AML-193 (cell line): ENCODE measurements around the gene MROH7.
A peak's percentile ranks its signal among the peaks of the same experiment; 100 is the strongest.

Experiments
- DNase-seq, 2 experiments: peaks; one replicate each; lab custom pipeline; 2025; lab: John Stamatoyannopoulos, UW

The MROH7 gene

DNA sequence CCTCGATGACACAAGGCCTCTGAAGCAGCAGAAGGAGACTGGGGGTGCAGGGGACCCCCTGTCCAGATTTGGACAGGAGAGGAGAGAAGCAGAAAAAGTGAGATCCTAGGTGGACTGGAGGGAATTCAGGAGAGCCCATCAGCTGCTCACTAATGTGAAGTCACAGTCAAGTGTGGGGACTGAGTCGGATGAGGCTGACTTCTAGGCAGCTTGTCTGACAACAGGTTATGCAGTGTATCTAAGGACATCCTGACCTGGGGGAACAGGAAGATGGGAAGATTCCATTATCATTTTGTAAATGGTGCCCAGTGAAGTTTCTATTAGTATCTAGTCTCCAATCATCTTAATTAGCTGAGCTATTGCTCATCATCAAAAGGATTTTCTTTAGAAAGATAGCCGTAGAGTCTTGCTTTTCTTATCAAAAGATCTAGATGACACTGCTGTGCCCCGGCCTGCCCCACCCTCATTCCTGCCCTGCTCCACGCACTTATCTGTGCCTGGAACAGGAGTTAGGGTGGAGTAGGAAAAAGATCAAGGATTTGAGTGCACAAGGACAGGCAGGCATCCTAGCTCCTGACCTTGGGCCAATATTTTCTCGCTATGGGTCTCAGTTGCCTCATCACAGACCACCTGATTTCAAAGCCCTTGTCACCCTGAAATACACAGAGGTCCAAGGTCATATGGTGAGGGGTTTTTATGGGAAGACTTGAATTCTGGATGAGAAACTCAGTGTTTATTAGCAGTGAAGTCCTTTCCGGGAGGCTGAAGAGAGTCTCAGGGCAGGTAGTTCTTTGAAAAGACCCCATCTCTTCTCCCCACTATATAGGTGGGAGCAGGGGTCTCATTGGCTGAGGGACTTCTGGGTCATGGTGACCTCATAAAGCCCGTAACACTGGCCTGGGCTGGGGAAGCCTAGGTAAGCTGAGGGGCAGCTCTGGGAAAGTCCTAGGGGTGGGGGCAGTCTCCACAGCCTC lies at the start of gene MROH7:
Gene MROH7 (plus strand): TSS at position 924 of the 974 bp plus-strand sequence. CDS start 11,141 bp downstream, outside the sequence.
- no peak for DNase-seq

DNA sequence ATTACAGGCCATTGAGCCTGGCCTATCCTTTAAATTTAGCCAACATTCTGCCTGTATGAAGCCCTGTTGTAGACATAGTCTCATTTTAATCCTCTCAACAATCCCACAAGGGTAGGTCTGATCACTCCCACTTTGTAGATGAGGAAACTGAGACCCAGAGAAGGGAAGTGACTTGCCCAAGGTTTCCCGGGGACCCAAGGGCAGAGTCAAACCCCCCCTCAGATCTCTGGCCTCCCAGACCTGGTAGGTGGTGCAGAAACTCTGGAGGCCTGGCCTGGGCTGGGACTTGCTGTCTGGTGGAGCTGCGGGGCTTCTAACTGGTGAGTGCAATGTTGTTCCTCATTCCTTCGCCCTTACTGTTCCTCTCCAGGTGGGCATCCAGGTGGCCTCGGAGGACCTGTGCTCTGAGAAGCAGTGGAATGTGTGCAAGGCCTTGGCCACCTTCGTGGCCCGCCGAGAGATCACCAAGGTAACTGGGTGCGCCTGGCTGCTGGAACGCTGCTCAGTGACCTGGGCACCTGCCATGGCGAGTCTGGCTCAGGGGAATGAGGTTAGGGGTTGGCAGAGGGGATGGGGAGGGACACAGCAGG lies 47.9 kb upstream of the MROH7 start:
- DNase-seq, result no peak

DNA sequence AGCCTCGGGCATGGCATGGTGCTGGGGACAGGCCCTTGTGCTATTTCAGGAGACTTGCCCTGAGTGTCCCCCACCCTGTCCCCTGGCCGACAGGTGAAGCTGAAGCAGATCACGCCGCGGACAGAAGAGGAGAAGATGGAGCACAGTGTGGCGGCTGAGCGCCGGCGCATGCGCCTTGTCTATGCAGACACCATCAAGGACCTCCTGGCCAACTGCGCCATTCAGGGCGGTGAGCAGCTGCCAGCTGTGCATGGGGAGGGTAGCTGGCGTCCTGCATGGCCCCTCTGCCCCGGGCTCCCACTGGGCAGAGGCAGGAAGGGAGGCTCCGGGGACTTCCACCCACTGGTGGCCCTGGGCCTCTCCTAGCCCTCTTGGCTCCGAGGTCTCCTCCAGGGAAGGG lies 47.1 kb upstream of the MROH7 start:
- DNase-seq, result no peak

DNA sequence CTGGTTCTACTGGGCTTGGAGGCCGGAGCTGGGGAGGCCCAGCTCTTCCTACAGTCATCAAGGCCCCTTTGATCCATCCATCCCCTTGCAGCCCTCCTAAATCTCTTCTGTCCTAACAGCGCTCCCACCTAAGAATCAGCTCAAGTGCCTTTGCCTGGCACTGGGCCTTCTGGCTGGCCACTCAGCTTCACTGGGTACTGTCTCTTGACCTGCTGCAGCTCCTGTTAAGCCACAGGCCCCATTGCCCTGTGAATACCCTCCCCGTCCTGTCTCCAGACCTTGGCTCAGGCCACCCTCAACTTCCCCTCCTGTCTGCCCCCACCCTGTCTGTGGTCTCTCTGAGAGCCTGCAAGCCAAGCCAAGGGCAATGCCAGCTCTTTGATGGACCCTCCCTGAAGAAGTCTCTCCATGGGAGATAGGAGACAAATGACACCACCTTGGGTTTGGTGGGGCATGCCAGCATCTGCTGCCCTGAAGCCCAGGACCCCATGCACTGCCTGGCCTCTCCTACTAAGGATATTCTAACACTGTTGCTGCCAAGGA lies 45.6 kb upstream of the MROH7 start:
- no peak for DNase-seq

DNA sequence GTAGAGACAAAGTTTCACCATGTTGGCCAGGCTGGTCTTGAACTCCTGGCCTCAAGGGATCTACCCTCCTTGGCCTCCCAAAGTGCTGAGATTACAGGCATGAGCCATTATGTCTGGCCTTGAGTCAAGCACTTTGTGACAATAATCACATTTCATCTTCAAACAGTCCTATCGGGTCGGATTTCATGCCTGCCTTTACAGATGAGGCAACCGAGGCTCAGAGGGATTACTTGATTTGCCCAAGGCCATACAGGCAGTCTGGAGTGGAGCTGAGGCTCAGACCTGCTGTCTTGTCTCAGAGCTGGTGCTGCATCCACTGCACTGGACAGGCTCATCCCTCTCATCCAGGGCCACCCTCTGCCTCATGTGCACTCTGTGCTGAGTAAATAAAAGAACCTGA lies 44.8 kb upstream of the MROH7 start:
- DNase-seq, result no peak

DNA sequence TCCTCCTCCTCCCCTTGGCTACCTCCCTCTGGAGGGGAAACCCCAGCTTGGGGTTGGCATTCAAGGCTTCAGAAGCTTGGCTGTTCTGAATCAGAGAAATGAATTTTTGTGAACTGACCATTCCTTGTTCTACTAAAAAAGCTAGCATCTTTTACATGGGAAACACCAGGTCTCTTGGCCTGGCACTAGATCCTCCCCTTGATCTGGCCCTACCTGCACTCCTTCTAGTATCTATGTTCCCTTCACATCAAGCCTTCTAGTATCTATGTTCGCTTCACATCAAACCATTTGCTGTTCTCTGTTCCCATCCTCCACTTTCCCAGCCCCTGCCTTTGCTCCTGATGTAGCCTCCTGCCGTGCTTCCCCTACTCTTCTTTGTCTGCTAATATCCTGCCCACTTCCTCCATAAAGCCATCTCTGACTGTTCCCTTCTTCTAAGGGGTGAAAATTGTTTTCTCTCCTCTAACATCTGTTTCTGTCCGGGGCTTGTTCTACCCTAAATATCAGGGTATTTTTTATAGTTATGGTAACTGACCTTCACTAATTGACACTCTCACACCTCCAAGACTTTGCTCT lies 44.0 kb upstream of the MROH7 start:
- no peak for DNase-seq

DNA sequence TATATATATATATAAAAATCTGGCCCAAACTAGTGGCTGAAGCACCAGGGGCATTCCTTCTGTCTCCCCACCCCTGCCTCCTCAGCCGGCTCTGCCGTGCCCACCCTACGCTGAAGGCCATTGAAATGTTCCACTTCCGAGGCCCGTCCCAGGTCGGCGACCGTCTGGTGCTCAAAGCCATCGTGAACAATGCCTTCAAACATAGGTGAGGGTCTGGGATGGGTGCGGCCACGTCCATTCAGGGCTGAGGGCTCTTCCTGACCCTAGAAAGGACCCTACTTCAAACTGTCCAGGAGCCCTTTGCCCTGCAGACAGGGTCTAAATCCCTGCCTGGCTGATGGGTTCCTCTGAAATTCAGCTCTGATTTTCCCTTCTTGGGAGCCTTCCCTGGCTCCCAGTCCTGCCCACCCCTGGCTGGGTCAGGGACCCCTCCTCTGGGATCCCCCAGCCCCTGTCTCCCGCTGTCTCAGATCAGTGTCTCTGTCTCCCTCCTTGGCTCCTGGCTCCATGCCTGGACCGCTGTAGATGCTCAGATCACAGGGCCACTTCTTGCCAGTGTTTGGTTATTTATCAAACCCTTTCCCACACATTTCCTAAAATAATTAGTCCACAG lies 42.3 kb upstream of the MROH7 start:
- DNase-seq, result no peak

DNA sequence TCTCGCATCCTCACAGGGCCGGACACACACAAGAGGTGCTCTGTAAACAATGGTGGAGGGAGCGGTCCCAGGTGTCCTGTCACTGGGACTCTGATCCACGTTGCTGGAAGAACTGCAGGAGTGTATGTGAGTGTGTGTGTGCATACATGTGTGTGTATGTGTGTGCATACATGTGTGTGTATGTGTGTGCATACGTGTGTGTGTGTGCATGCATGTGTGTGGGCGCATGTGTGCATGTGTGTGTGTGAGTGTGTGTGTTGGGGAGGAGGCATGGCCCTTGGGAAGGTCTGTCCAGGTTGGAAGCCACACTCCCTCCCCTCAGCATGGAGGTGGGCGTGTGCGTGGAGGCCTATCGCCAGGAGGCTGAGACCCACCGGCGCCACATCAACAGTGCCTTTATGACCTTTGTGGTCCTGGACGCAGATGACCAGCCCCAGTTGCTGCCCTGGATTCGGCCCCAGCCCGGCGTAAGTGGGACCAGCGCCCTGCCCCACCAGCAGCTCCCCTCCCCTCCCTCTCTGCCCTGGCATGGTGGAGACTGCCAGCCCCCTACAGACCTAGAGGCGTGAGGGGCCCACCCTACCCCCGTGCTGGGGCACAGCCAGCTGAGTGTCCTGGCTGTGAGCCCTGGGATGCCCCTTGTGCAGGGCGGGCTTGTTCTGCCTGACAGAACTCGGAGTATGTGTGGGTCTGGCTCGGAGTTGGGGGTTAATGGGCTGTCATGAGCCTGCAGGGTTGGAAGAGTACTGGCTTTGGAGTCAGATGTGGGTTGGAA lies 40.5 kb upstream of the MROH7 start:
- no peak for DNase-seq

DNA sequence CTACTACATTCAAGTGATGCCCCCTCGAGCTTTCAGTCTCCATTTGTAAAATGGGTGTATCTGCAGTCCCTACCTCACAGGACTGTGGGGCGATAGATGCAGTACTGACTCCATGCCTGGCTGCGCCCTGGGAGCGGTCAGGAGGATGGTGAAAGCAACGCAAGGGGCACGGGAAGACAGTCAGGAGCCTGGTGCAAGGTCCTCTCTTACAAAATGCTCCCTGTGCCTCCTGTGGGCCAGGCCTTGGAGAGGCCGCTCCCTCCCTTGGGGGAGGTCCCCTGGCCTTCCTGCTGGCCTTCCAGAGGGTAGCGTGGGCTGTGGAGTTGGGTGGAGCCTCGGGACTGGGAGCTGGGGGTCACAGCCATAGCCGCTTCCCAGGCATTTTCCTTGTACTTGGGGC lies 39.9 kb upstream of the MROH7 start:
- no peak for DNase-seq

DNA sequence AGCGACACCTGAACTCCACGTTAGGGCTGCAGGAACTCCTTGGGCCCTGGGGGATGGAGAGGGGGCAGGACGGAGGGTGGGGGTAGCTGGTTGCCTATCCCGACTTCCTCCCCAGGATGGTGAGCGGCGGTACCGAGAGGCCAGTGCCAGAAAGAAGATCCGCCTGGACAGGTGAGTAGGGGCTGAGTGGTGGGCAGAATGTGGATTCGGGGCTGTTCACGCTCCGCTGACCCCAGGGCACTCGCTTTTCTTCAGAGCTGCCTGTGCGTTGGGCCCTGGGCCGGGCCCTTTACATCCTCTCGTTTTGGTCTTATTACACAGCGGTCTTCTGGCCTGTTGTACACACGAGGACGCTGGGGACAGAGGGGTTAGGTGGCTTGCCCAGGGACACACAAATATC lies 39.0 kb upstream of the MROH7 start:
- no peak for DNase-seq

DNA sequence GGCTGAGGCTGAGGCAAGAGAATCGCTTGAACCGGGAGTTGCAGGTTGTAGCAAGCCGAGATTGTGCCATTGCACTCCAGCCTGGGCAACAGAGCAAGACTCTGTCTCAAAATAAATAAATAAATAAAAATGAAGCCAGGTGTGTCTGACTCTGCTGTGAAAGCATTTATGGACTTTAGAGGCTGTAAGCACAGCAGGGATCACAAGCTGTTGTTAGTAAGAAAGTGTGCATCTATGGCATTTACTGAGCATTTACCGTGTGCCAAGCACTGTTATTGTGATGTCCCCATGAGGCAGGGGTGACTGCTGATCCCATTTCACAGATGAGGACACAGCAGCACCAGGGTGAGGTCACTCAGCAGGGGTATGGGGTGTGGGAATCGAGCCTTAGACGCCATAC lies 38.3 kb upstream of the MROH7 start:
- DNase-seq, result no peak

DNA sequence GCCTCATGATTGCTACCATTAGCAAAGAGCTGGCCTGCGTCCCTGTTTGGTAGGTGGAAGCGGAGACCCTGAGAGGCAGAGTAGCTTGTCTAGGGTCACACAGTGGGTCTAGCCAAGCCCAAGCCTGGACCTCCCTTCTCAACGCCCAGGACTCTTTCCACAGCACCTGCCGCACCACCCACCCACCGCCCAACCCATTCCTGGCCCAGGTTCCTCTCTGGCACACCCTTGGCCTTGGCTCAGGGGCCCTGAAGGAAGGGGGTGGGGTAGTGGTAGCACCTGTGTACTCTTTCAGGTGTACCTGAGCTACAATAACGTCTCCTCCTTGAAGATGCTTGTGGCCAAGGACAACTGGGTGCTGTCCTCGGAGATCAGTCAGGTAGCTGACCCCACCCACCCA lies 37.5 kb upstream of the MROH7 start:
- DNase-seq, result no peak

DNA sequence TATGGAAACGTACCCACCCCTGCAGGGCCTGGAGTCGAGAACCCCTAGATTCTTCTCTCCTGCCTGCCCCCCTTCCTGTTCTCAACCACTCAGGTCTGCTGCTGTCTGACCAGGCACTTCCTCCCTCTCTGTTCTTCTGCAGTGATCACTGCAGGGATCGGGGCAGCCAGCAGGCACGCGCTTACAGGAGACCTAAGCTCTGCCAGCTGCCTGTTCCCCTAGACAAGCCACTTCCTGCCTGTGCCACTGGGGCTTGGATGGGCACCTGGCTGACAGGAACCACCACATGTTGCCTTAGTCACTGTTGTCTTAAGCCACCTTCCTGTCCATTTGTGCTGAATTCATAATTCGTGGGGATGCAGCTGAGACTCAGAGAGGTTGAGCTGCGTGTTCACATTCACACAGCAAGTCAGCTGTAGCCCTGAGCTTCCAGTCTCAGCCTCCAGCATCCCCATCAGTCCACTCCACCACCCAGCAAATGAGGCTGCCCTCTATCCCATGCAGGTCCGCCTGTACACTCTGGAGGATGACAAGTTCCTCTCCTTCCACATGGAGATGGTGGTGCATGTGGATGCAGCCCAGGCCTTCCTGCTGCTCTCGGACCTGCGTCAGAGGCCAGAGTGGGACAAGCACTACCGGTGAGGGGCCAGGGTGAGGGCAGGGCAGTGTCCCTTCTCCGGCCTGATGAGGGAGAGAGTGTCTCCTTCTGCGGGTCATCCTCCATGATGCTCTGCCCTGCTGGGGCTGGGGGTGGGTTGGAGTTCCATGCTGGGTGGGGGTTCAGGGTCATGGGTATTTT lies 36.8 kb upstream of the MROH7 start:
- peak; percentile 62 to 69 for DNase-seq

DNA sequence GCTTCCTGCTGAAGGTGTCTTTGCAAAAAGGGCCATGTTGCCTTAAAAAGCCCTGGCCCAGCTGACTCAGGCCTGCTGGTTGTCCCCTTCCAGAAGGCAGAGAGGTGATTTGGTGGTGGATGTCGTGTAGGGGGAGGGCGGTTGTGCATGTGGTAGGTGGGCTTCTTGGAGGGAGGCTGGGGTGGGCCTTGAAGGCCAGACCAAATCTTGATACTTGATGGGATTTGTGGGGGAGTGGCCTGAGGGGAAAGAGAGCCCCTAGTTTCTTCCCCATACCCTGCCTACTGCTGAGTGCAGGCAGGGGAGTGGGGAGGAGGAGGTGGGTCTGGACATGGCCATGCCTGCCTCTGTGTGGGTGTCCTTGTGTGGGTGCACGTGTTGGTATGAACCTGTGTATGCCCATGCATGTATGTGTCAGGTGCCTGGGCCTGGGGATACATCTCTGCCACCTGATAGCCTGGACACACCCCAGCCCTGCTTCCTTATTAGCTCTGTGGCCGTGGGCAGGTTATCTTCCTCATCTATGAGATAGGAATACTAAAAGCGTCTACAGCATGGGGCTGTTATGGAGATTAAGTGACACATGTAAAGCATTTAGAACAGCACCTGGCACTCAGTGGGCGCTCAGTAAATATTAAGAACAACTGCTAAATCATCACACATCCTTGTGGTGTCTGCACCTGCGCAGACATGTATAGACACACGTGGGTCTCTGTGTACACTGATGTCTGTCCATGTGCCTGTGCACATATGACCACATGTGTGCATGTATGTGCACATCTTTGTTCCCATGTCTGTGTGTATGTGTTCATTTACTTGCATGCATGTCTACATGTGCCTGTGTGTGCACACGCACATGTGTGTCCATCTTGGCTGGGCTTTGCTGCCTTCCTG lies 35.2 kb upstream of the MROH7 start:
- no peak for DNase-seq

DNA sequence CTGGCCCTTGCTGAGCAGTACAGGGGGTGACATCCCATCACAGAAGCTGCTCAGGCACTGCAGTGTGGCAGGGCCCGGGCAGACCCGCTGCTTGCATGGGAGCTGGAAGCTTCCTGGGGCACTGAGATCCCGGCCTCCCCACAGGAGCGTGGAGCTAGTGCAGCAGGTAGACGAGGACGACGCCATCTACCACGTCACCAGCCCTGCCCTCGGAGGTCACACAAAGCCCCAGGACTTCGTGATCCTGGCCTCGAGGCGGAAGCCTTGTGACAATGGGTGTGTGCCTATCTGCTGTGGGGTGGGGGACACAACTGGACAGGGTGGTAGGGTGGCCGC lies 34.6 kb upstream of the MROH7 start:
- no peak for DNase-seq

DNA sequence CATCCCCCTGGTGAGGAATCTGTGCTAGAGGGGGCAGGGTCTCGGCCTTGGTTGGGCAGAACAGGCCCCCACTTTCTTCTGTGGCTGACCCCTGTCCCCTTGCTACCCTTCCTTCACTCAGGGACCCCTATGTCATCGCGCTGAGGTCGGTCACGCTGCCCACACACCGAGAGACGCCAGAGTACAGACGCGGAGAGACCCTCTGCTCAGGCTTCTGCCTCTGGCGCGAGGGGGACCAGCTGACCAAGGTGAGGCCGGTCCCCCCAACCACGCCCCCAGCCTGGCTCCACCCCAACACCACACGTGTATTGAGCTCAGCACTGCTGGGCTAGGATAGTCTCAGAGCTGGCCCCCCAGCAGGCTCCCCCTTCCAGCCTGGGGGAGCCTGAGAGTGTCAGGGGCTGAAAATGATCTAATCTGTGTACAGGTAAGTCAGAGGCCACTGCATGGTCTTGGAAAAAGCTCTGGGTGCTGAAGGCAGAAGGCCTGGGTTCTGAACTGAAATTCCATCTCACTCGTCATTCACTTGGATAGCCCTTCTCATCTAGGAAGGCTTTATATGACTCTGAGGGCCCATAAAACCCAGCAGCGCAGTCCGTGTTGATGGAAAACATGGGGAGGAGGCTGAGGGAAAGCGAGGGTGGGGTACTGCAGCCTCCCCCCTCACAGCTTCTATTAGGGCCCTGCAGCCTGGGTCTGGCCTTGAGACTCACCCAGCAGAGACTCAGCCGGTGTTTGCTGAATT lies 33.6 kb upstream of the MROH7 start:
- DNase-seq, result no peak

DNA sequence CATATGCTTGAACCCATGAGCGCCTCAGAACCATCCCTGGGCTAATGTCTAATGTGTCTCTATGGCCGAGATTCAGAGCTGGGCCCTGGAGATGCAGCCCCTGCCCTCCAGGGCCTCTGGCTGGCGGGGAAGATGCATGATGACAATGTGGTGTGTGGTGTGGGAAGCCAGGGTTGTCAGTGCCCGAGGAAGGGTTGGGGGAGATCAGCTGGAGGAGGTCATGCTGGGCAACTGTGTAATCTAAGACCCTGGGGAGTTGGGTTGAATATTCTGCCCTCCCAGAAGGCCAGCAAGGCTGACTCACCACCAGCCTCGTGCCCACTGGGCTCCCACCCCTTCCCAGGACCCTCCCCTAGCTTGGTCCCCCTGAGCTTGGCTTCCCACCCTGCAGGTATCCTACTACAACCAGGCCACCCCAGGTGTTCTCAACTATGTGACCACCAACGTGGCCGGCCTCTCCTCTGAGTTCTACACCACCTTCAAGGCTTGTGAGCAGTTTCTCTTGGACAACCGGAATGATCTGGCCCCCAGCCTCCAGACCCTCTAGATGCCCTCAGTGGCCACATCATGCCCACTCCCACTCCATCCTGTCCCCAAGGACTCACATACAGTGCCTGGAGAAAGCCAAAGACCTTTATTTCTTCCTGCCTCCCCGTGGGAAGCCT lies 32.9 kb upstream of the MROH7 start:
- DNase-seq, result no peak

DNA sequence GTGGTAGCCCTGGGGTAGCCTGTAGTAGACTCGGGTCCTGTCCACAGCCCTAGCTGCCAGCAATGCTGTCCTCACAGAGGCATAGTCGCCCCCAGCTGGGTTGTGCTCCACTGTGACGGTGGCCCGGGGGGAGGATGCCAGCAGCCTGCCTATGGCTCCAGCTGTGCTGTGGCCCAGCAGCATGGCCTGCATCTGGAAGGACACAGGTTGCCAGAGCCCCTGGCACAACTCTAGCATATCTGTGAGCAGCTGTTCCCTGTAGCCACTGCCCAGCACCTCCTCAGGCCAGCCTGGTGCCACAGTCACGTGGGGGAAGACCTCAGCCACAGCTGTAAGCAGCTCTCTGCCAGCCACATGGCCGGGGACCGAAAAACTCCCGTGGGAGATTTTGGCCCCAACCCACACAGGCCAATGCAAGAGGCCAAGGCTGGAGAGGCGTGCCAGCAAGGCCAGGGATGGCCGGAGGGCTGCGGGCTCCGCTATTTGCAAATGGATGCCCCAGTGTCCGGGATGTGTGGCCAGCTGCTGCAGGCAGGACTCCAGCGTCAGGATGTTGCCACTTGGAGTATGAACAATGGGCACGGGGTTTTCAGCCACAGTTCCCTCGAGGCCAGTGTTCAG lies 32.2 kb upstream of the MROH7 start:
- DNase-seq, result no peak
